PFSK-1 (cell line): ENCODE results near the gene TSPYL2.

Source experiments
- POLR2AphosphoS5 ChIP-seq: IDR thresholded peaks from 2 replicates; pipeline ENCODE4 v1.6.1; 2012; ENCODE audit warnings: low read depth, mild to moderate bottlenecking, control low read depth, low read length, moderate library complexity
- REST ChIP-seq, 2 experiments: IDR thresholded peaks; 2 replicates each; pipeline versions ENCODE4 v1.6.1 to v1.8.0; 2011 to 2012; ENCODE audit warnings: low read depth in 2 of 2, low read length in 2 of 2, control low read depth in 1 of 2, inconsistent platforms in 1 of 2, mild to moderate bottlenecking in 1 of 2, moderate library complexity in 1 of 2; ENCODE audit not compliant: insufficient read depth in 1 of 2
- TAF1 ChIP-seq: IDR thresholded peaks from 2 replicates; pipeline ENCODE4 v1.6.1; 2012; ENCODE audit warnings: low read length, control low read depth, borderline replicate concordance; ENCODE audit not compliant: insufficient read depth

GRCh38 chrX:53128097-53128749 lies 46.1 kb downstream of the TSPYL2 start:
- TF ChIP-seq TAF1: no peak
- TF ChIP-seq REST (IDR thresholded peaks at IDR 0.05; ENCODE audit: insufficient read depth in 1 of 2, low read depth in 2 of 2, low read length in 2 of 2): no peak
- TF ChIP-seq POLR2AphosphoS5: no peak
